Activated naive CD4-positive, alpha-beta T cell treated with anti-CD3 and anti-CD28 coated beads, Interleukin-2, amount 50 U/mL, for 24 hours (primary cell): ENCODE results near the gene TNFAIP1.
A peak's percentile ranks its signal among the peaks of the same experiment; 100 is the strongest.

Experiments
- H3K27ac Mint-ChIP-seq: one replicate; pipeline ENCODE4 v1.8.0; 2021; ENCODE audit warnings: mild to moderate bottlenecking, mixed read lengths
- H3K27me3 Mint-ChIP-seq: one replicate; pipeline ENCODE4 v1.8.0; 2021; ENCODE audit warnings: mixed read lengths
- H3K36me3 Mint-ChIP-seq: one replicate; pipeline ENCODE4 v1.8.0; 2021; ENCODE audit warnings: mixed read lengths
- H3K4me1 Mint-ChIP-seq: one replicate; pipeline ENCODE4 v1.8.0; 2021; ENCODE audit warnings: mixed read lengths
- H3K4me3 Mint-ChIP-seq: one replicate; pipeline ENCODE4 v1.8.0; 2021; ENCODE audit warnings: mild to moderate bottlenecking, mixed read lengths
- H3K9me3 Mint-ChIP-seq: one replicate; pipeline ENCODE4 v1.8.0; 2021; ENCODE audit warnings: mixed read lengths

TNFAIP1 gene

GRCh38 chr17:28371245-28372202, 36.0 kb downstream of the TNFAIP1 start, which contains the start of gene SARM1:
SARM1 (plus strand) TSS chr17:28371694; CDS start chr17:28372033, 339 bp downstream.
- Mint-ChIP-seq H3K9me3 (no peaks in the 10 kb centered on the region), H3K27me3 (no peaks in the 10 kb centered on the region), H3K27ac (peak within 1 kb of the TSS; percentile 92), H3K4me3 (peak within 1 kb of the TSS; percentile 96), H3K4me1 (peaks cover 21% of the 10 kb centered on the region), H3K36me3 (no peaks in the 10 kb centered on the region)

- Mint-ChIP-seq H3K4me3 (peak overlapping the region; percentile 96), H3K27ac (peak overlapping the region; percentile 68), H3K36me3 (no peaks in the 10 kb centered on the region), H3K4me1 (peaks cover 21% of the 10 kb centered on the region), H3K27me3 (no peaks in the 10 kb centered on the region), H3K9me3 (no peaks in the 10 kb centered on the region)
Measured at GRCh38 chr17:28372203-28372944, 36.8 kb downstream of the TNFAIP1 start.

GRCh38 chr17:28372945-28373274, 37.3 kb downstream of the TNFAIP1 start:
- H3K9me3 Mint-ChIP-seq: no peaks in the 10 kb centered on the region
- H3K4me1 Mint-ChIP-seq: peaks cover 21% of the 10 kb centered on the region
- H3K27ac Mint-ChIP-seq: peak overlapping the region; percentile 68
- H3K4me3 Mint-ChIP-seq: peak overlapping the region; percentile 85
- no peaks in the 10 kb centered on the region for H3K27me3 Mint-ChIP-seq
- H3K36me3 Mint-ChIP-seq: no peaks in the 10 kb centered on the region

GRCh38 chr17:28379814-28380801, 44.5 kb downstream of the TNFAIP1 start:
- no peak overlapping the region for H3K4me3 Mint-ChIP-seq
- no peak overlapping the region for H3K27ac Mint-ChIP-seq
- H3K9me3 Mint-ChIP-seq: no peaks in the 10 kb centered on the region
- peaks cover 6% of the 10 kb centered on the region for H3K36me3 Mint-ChIP-seq
- no peaks in the 10 kb centered on the region for H3K27me3 Mint-ChIP-seq
- peaks cover 29% of the 10 kb centered on the region for H3K4me1 Mint-ChIP-seq

- Mint-ChIP-seq H3K27me3 (no peaks in the 10 kb centered on the region), H3K9me3 (no peaks in the 10 kb centered on the region), H3K36me3 (peaks cover 6% of the 10 kb centered on the region), H3K27ac (no peak overlapping the region), H3K4me3 (peak overlapping the region; percentile 49), H3K4me1 (peaks cover 34% of the 10 kb centered on the region)
Measured at GRCh38 chr17:28381141-28381825, 45.7 kb downstream of the TNFAIP1 start.

- Mint-ChIP-seq H3K4me3 (peak overlapping the region; percentile 94), H3K9me3 (no peaks in the 10 kb centered on the region), H3K4me1 (peaks cover 39% of the 10 kb centered on the region), H3K27me3 (no peaks in the 10 kb centered on the region), H3K36me3 (peaks cover 7% of the 10 kb centered on the region), H3K27ac (peak overlapping the region; percentile 76)
Measured at GRCh38 chr17:28384281-28385036, 48.9 kb downstream of the TNFAIP1 start.

GRCh38 chr17:28385037-28385400, 49.5 kb downstream of the TNFAIP1 start:
- Mint-ChIP-seq H3K4me3 (peak overlapping the region; percentile 94), H3K4me1 (peaks cover 39% of the 10 kb centered on the region), H3K36me3 (peaks cover 7% of the 10 kb centered on the region), H3K27me3 (no peaks in the 10 kb centered on the region), H3K9me3 (no peaks in the 10 kb centered on the region), H3K27ac (no peak overlapping the region)

GRCh38 chr17:28385406-28385805, 49.8 kb downstream of the TNFAIP1 start:
- peaks cover 9% of the 10 kb centered on the region for H3K36me3 Mint-ChIP-seq
- H3K27ac Mint-ChIP-seq: no peak overlapping the region
- no peaks in the 10 kb centered on the region for H3K27me3 Mint-ChIP-seq
- H3K4me3 Mint-ChIP-seq: peak overlapping the region; percentile 94
- H3K9me3 Mint-ChIP-seq: no peaks in the 10 kb centered on the region
- H3K4me1 Mint-ChIP-seq: peaks cover 36% of the 10 kb centered on the region

GRCh38 chr17:28386391-28386790, 50.8 kb downstream of the TNFAIP1 start:
- Mint-ChIP-seq H3K4me1 (peaks cover 27% of the 10 kb centered on the region), H3K36me3 (peaks cover 10% of the 10 kb centered on the region), H3K27ac (no peak overlapping the region), H3K27me3 (no peaks in the 10 kb centered on the region), H3K4me3 (no peak overlapping the region), H3K9me3 (no peaks in the 10 kb centered on the region)

- Mint-ChIP-seq H3K4me1 (peaks cover 19% of the 10 kb centered on the region), H3K27ac (no peak overlapping the region), H3K27me3 (no peaks in the 10 kb centered on the region), H3K36me3 (peaks cover 11% of the 10 kb centered on the region), H3K9me3 (no peaks in the 10 kb centered on the region), H3K4me3 (no peak overlapping the region)
Measured at GRCh38 chr17:28388106-28388505, 52.5 kb downstream of the TNFAIP1 start.

- Mint-ChIP-seq H3K27me3 (no peaks in the 10 kb centered on the region), H3K4me3 (no peak overlapping the region)
Measured at GRCh38 chr17:28390141-28390540, 54.6 kb downstream of the TNFAIP1 start.

GRCh38 chr17:28390563-28390962, 55.0 kb downstream of the TNFAIP1 start:
- Mint-ChIP-seq H3K36me3 (peaks cover 13% of the 10 kb centered on the region), H3K27me3 (no peaks in the 10 kb centered on the region), H3K9me3 (no peaks in the 10 kb centered on the region)

More at GRCh38 chr17:28390141-28390540, 54.6 kb downstream of the TNFAIP1 start:
- Mint-ChIP-seq H3K36me3 (peaks cover 13% of the 10 kb centered on the region), H3K4me1 (peaks cover 10% of the 10 kb centered on the region), H3K27ac (no peak overlapping the region), H3K9me3 (no peaks in the 10 kb centered on the region)

GRCh38 chr17:28390984-28391383, 55.4 kb downstream of the TNFAIP1 start:
- Mint-ChIP-seq H3K4me3 (no peak overlapping the region), H3K27me3 (no peaks in the 10 kb centered on the region), H3K36me3 (peaks cover 13% of the 10 kb centered on the region), H3K9me3 (no peaks in the 10 kb centered on the region), H3K4me1 (peaks cover 5% of the 10 kb centered on the region), H3K27ac (no peak overlapping the region)

More at GRCh38 chr17:28390563-28390962, 55.0 kb downstream of the TNFAIP1 start:
- Mint-ChIP-seq H3K4me1 (peaks cover 6% of the 10 kb centered on the region), H3K27ac (no peak overlapping the region), H3K4me3 (no peak overlapping the region)

GRCh38 chr17:28391401-28391800, 55.8 kb downstream of the TNFAIP1 start:
- peaks cover 5% of the 10 kb centered on the region for H3K4me1 Mint-ChIP-seq

More at GRCh38 chr17:28391401-28391800, 55.8 kb downstream of the TNFAIP1 start:
- Mint-ChIP-seq H3K4me3 (no peak overlapping the region), H3K9me3 (no peaks in the 10 kb centered on the region), H3K36me3 (peaks cover 13% of the 10 kb centered on the region), H3K27me3 (no peaks in the 10 kb centered on the region), H3K27ac (no peak overlapping the region)
